A673 (cell line): Measurements from ENCODE around the gene TH. TPM values are rescaled to one million over a fixed set of nuclear protein-coding genes. Genes with fewer than 3 reads are reported as not detected.

Experiments
- BruUV-seq: library from RNA; stranded (reverse); fragments of 400-500 nt; replicated peaks from 2 replicates; lab custom pipeline; 2021; lab: Mats Ljungman, UMichigan
- CTCF ChIA-PET: fragments of 300-600 bp; sonication (Branson Sonifier 250); formaldehyde crosslinking; loops from one replicate; lab custom pipeline; 2022; ENCODE audit warnings: antibody characterized with exemption; lab: Charles Lee
- POLR2A ChIA-PET: fragments of 300-600 bp; sonication (Branson Sonifier 250); formaldehyde crosslinking; loops from one replicate; lab custom pipeline; 2022; ENCODE audit warnings: antibody characterized with exemption; ENCODE audit not compliant: low non-redundant PET; lab: Charles Lee
- DNase-seq: peaks from one replicate; pipeline ENCODE4 v3.0.0-alpha.2; 2015; ENCODE audit warnings: low spot score
- H3K27ac ChIP-seq: fragments of 200-600 bp; sonication (generic); 2 replicates; pipeline ENCODE4 v1.5.1; 2016; ENCODE audit warnings: mixed run types, low read depth, mild to moderate bottlenecking, mixed read lengths, antibody characterized with exemption, low read length; ENCODE audit not compliant: poor library complexity, severe bottlenecking
- H3K27me3 ChIP-seq: fragments of 200-600 bp; sonication (generic); replicated peaks from 2 replicates; pipeline ENCODE4 v1.6.1; 2017; ENCODE audit warnings: mixed run types, low read depth, mild to moderate bottlenecking, mixed read lengths, antibody characterized with exemption, low read length; ENCODE audit not compliant: insufficient read depth, poor library complexity
- H3K36me3 ChIP-seq: fragments of 200-600 bp; sonication (generic); 2 replicates; pipeline ENCODE4 v1.6.1; 2016; ENCODE audit warnings: mixed run types, mild to moderate bottlenecking, mixed read lengths, antibody characterized with exemption, low read length; ENCODE audit not compliant: insufficient read depth, poor library complexity, severe bottlenecking
- H3K4me1 ChIP-seq: fragments of 200-600 bp; sonication (generic); 2 replicates; pipeline ENCODE4 v1.6.1; 2017; ENCODE audit warnings: mixed run types, mild to moderate bottlenecking, mixed read lengths, antibody characterized with exemption, low read length; ENCODE audit not compliant: insufficient read depth, poor library complexity, severe bottlenecking
- H3K4me3 ChIP-seq: fragments of 200-600 bp; sonication (generic); 2 replicates; pipeline ENCODE4 v1.5.1; 2016; ENCODE audit warnings: low read depth, mixed run types, mild to moderate bottlenecking, mixed read lengths, low read length; ENCODE audit not compliant: poor library complexity, severe bottlenecking
- H3K9me3 ChIP-seq: fragments of 200-600 bp; sonication (generic); 2 replicates; pipeline ENCODE4 v1.6.1; 2016; ENCODE audit warnings: mixed run types, low read depth, mild to moderate bottlenecking, mixed read lengths, antibody characterized with exemption, low read length; ENCODE audit not compliant: poor library complexity, severe bottlenecking
- CTCF ChIP-seq: fragments of 300-800, 200-600 bp; sonication (generic); conservative IDR thresholded peaks from 2 replicates; pipeline ENCODE4 v1.5.1; 2017; ENCODE audit warnings: low read depth, mild to moderate bottlenecking, antibody characterized with exemption, low read length, moderate library complexity, mixed read lengths
- EZH2 ChIP-seq: fragments of 200-600 bp; sonication (generic); IDR thresholded peaks from 2 replicates; pipeline ENCODE4 v1.6.1; 2017; ENCODE audit warnings: borderline replicate concordance, low read depth, mild to moderate bottlenecking, mixed read lengths, antibody characterized with exemption, low read length; ENCODE audit not compliant: poor library complexity, severe bottlenecking
- intact Hi-C: fragments of 100-400 bp; cut with micrococcal nuclease; formaldehyde crosslinking; loops from one replicate; pipeline ENCODE4 v1.10.0; 2022; ENCODE audit not compliant: unreplicated experiment
- total RNA-seq: library from RNA; stranded (reverse); gene quantifications from 2 replicates; pipeline ENCODE4 v1.2.3, GENCODE V29; 2021

Gene TH
- total RNA-seq, 1 experiment from 2014 or later, result not detected

- Histone ChIP-seq H3K36me3 (no peaks in the 10 kb centered on the region), H3K4me3 (no peak overlapping the region), H3K27me3 (peaks cover 4% of the 10 kb centered on the region), H3K4me1 (no peaks in the 10 kb centered on the region), H3K9me3 (no peaks in the 10 kb centered on the region), H3K27ac (no peak overlapping the region)
- TF ChIP-seq CTCF, result no peak
- TF ChIP-seq EZH2, result no peak
- CTCF ChIA-PET, result interaction anchor here (0.5 to 4.8 kb wide), 3 partner anchors 125 to 502 kb away, joined by 3 to 74 read pairs (median 6); no protein-coding TSS in a partner anchor
- no TSS peak for BruUV-seq
- no peak for DNase-seq
- POLR2A ChIA-PET, result no interaction called here
- intact Hi-C loops, result no loop called here
These were observed 17.4 kb downstream of the TH start for GRCh38 chr11:2154195-2154585.

DNA sequence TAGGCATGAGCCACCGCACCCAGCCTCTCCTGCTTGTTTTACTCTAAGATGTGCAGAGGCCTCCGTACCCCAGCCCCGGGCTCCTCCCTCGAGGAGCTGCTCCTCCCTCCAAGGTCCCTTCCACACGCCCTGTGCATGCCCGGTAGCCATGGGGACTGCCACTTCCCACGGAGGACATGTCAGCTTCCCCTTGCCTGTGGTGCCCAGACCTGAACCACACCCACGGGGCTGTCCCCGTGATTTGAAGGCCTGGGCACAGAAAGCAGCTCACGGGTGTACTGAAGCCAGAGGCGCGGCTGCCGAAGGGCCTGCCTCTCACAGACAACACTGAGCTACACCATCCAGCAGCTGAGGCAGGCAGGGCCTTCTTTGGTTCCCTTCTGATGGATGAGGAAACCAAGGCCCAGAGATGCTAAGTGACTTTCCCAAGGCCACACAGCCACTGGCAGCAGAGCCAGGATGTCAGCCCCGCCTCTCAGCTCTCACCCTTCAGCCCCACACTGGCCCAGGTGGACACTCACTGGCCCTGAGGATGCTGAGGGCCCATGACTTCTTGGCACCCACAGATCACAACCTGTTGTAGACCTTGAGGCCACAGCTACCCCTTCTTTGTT, 17.9 kb downstream of the TH start:
- no TSS peak for BruUV-seq
- POLR2A ChIA-PET, result no interaction called here
- CTCF ChIA-PET, result interaction anchor here (0.5 to 4.8 kb wide), 3 partner anchors 125 to 501 kb away, joined by 3 to 74 read pairs (median 6); no protein-coding TSS in a partner anchor

More for the DNA sequence above, 17.9 kb downstream of the TH start:
- Histone ChIP-seq H3K36me3 (no peaks in the 10 kb centered on the region), H3K9me3 (no peaks in the 10 kb centered on the region), H3K27ac (no peak overlapping the region), H3K4me3 (no peak overlapping the region), H3K27me3 (peaks cover 6% of the 10 kb centered on the region), H3K4me1 (no peaks in the 10 kb centered on the region)
- TF ChIP-seq EZH2, result no peak
- no peak for TF ChIP-seq CTCF
- DNase-seq, result no peak
- intact Hi-C loops, result no loop called here
